GM12878 (cell line): Measurements from ENCODE around the gene FGGY. TPM values are rescaled to one million over a fixed set of nuclear protein-coding genes. Genes with fewer than 3 reads are reported as not detected.

ENCODE experiments used
- ATAC-seq: fragments of 200-7000 bp; cut with Tn5 transposase; 3 replicates; pipeline ENCODE4 v1.9.1; 2020; ENCODE audit warnings: mild to moderate bottlenecking, moderate library complexity
- BruUV-seq: library from RNA; stranded (reverse); fragments of 400-500 nt; replicated peaks from 2 replicates; lab custom pipeline; 2021; lab: Mats Ljungman, UMichigan
- CTCF ChIA-PET: fragments of 300-600 bp; sonication (Branson Sonifier 250); formaldehyde crosslinking; extraction: SDS; loops from one replicate; lab custom pipeline; 2021; ENCODE audit warnings: inconsistent platforms; lab: Yijun Ruan, JAX
- POLR2A ChIA-PET: fragments of 350-600 bp; formaldehyde crosslinking; extraction: SDS; loops from one replicate; lab custom pipeline; 2021; ENCODE audit warnings: inconsistent platforms; lab: Charles Lee
- RAD21 ChIA-PET: fragments of 300-600 bp; sonication (Branson Sonifier 250); formaldehyde crosslinking; loops from one replicate; lab custom pipeline; 2023; ENCODE audit warnings: antibody characterized with exemption; ENCODE audit not compliant: unreplicated experiment; lab: Charles Lee
- SMC1A ChIA-PET: fragments of 300-600 bp; sonication (Branson Sonifier 250); formaldehyde crosslinking; loops from one replicate; lab custom pipeline; 2023; ENCODE audit not compliant: unreplicated experiment, uncharacterized antibody; lab: Charles Lee
- DNase-seq: peaks from one replicate; pipeline ENCODE4 v3.0.0-alpha.2; 2011; ENCODE audit warnings: low read depth, low spot score
- FAIRE-seq: peaks from 3 replicates; lab custom pipeline; 2011; peaks lifted over from hg19 to GRCh38; lab: Jason Lieb, UNC
- H2AFZ ChIP-seq: 2 replicates; pipeline ENCODE4 v1.6.0; 2011; ENCODE audit warnings: low read depth, low read length, control low read depth; ENCODE audit not compliant: control insufficient read depth
- H3K27ac ChIP-seq: 2 replicates; pipeline ENCODE4 v1.5.1; 2011; ENCODE audit warnings: control low read depth; ENCODE audit not compliant: control insufficient read depth, insufficient read depth
- H3K27me3 ChIP-seq, 2 experiments: replicated peaks in 1 of 2; 2 replicates each; pipeline versions ENCODE4 v1.6.0 to v1.6.1; 2011; ENCODE audit warnings: low read length in 1 of 2; ENCODE audit not compliant: control insufficient read depth in 2 of 2, insufficient read depth in 2 of 2
- H3K36me3 ChIP-seq, 2 experiments: 2 replicates each; pipeline ENCODE4 v1.5.1; 2011; ENCODE audit warnings: low read length in 1 of 2; ENCODE audit not compliant: control insufficient read depth in 2 of 2, insufficient read depth in 2 of 2
- H3K4me1 ChIP-seq: 2 replicates; pipeline ENCODE4 v1.6.1; 2011; ENCODE audit warnings: mild to moderate bottlenecking, low read length, moderate library complexity, mixed read lengths; ENCODE audit not compliant: control insufficient read depth, insufficient read depth
- H3K4me2 ChIP-seq: 2 replicates; pipeline ENCODE4 v1.6.0; 2011; ENCODE audit warnings: control low read depth; ENCODE audit not compliant: control insufficient read depth, insufficient read depth
- H3K4me3 ChIP-seq: fragments of 200-600 bp; sonication (generic); 2 replicates; pipeline ENCODE4 v1.5.1; 2016
- H3K79me2 ChIP-seq: 2 replicates; pipeline ENCODE4 v1.6.0; 2011; ENCODE audit warnings: low read length; ENCODE audit not compliant: control insufficient read depth, insufficient read depth
- H3K9ac ChIP-seq: 2 replicates; pipeline ENCODE4 v1.8.0; 2011; ENCODE audit warnings: low read length, control low read depth, mixed read lengths; ENCODE audit not compliant: control insufficient read depth, insufficient read depth
- H3K9me3 ChIP-seq: replicated peaks from 3 replicates; pipeline ENCODE4 v1.5.1; 2011; ENCODE audit warnings: mild to moderate bottlenecking, low read length; ENCODE audit not compliant: control insufficient read depth, insufficient read depth
- H4K20me1 ChIP-seq: 2 replicates; pipeline ENCODE4 v1.6.0; 2011; ENCODE audit not compliant: control insufficient read depth, insufficient read depth
- BCL3 ChIP-seq: IDR thresholded peaks from 2 replicates; pipeline ENCODE4 v1.6.1; 2011; ENCODE audit warnings: borderline replicate concordance, low read depth, mild to moderate bottlenecking, moderate library complexity, low read length; ENCODE audit not compliant: insufficient read depth, poor library complexity, severe bottlenecking
- CHD4 ChIP-seq: fragments of 200-600 bp; sonication (generic); IDR thresholded peaks from 2 replicates; pipeline ENCODE4 v1.6.1; 2016; ENCODE audit warnings: mild to moderate bottlenecking
- DPF2 ChIP-seq: fragments of 450-650 bp; IDR thresholded peaks from 2 replicates; pipeline ENCODE4 v1.6.1; 2017; ENCODE audit warnings: mild to moderate bottlenecking
- ESRRA ChIP-seq: IDR thresholded peaks from 2 replicates; pipeline ENCODE4 v1.6.1; 2012; ENCODE audit warnings: mild to moderate bottlenecking, low read length, improper control_type of control experiment
- KLF5 ChIP-seq: fragments of 450-650 bp; IDR thresholded peaks from 2 replicates; pipeline ENCODE4 v1.6.1; 2014; ENCODE audit warnings: mild to moderate bottlenecking; ENCODE audit not compliant: partially characterized antibody
- PAX8 ChIP-seq: fragments of 450-650 bp; IDR thresholded peaks from 2 replicates; pipeline ENCODE4 v1.6.1; 2017; ENCODE audit warnings: mild to moderate bottlenecking, moderate library complexity
- POLR2A ChIP-seq: IDR thresholded peaks from 2 replicates; pipeline ENCODE4 v1.6.1; 2011; ENCODE audit warnings: low read depth, mild to moderate bottlenecking, low read length
- POU2F2 ChIP-seq: IDR thresholded peaks from 3 replicates; pipeline ENCODE4 v1.6.1; 2011; ENCODE audit warnings: low read depth, mild to moderate bottlenecking, low read length, borderline replicate concordance
- RAD51 ChIP-seq: fragments of 450-650 bp; IDR thresholded peaks from 2 replicates; pipeline ENCODE4 v1.6.1; 2016; ENCODE audit warnings: moderate library complexity, mild to moderate bottlenecking, inconsistent platforms
- SREBF2 ChIP-seq: IDR thresholded peaks from 2 replicates; pipeline ENCODE4 v1.6.1; 2012; ENCODE audit warnings: mild to moderate bottlenecking, low read length
- SRF ChIP-seq, 2 experiments: IDR thresholded peaks; 2 replicates each; pipeline ENCODE4 v1.6.1; 2011; ENCODE audit warnings: low read depth in 2 of 2, low read length in 2 of 2, mild to moderate bottlenecking in 1 of 2, moderate library complexity in 1 of 2
- TAF1 ChIP-seq: IDR thresholded peaks from 2 replicates; pipeline ENCODE4 v1.6.1; 2011; ENCODE audit warnings: mild to moderate bottlenecking, low read depth, low read length, borderline replicate concordance
- YY1 ChIP-seq: IDR thresholded peaks from 2 replicates; pipeline ENCODE4 v1.6.1; 2011; ENCODE audit warnings: low read depth, mild to moderate bottlenecking, low read length
- WGBS: methylation state at CpG from one replicate; pipeline ENCODE4 v1.1.6; 2016; ENCODE audit warnings: low lambda C conversion rate; ENCODE audit not compliant: insufficient replicate concordance, insufficient coverage; ENCODE audit errors: missing lambda C conversion rate; 5-methylcytosine and 5-hydroxymethylcytosine counted together
- in situ Hi-C: fragments of 300-500 bp; cut with MboI; formaldehyde crosslinking; loops from 9 replicates; pipeline ENCODE4 v1.14.3; 2018; ENCODE audit warnings: mixed read lengths
- intact Hi-C: fragments of 100-400 bp; cut with micrococcal nuclease; formaldehyde crosslinking; loops from one replicate; pipeline ENCODE4 v1.14.2; 2022; ENCODE audit not compliant: unreplicated experiment
- polyA plus RNA-seq, 11 experiments: library from polyadenylated mRNA; depleted of rRNA in 4 of 11; unstranded in 6 of 11; stranded (reverse) in 5 of 11; fragments of >200 nt; fragmentation: Nextera tagmentation in 4 of 11; fragmentation: Illumina TruSeq in 1 of 11; extraction: Ambion mirVana in 4 of 11; extraction: Trizol in 1 of 11; gene quantifications; 1 replicate in 1 of 11; 2 replicates in 10 of 11; pipeline versions ENCODE4 v1.2.1 to v1.2.3, GENCODE V29; 2011 to 2016; ENCODE audit warnings: inconsistent platforms in 2 of 11, missing spikeins in 2 of 11, low read depth in 1 of 11
- total RNA-seq, 4 experiments: library from RNA; depleted of rRNA in 3 of 4; stranded (reverse); fragments of >200 nt in 3 of 4; fragmentation: Illumina TruSeq in 1 of 4; extraction: Trizol in 1 of 4; gene quantifications; 2 replicates each; pipeline versions ENCODE4 v1.2.1 to v1.2.3, GENCODE V29; 2013 to 2021

Gene FGGY
- total and polyA plus RNA-seq, 10 of the 15 experiments (the other 5 are each of a cell fraction or from before 2014, with no cell fraction given), result 6.2 to 11.9 (median 7.5) TPM

GRCh38 chr1:59497616-59498015 lies 200.7 kb downstream of the FGGY start:
- Histone ChIP-seq H4K20me1 (no peaks in the 10 kb centered on the region), H3K27me3 (no peaks in the 10 kb centered on the region), H2AFZ (no peak overlapping the region), H3K9ac (no peak overlapping the region), H3K9me3 (no peaks in the 10 kb centered on the region), H3K27ac (no peak overlapping the region), H3K36me3 (no peaks in the 10 kb centered on the region), H3K79me2 (no peaks in the 10 kb centered on the region), H3K4me2 (no peak overlapping the region), H3K4me1 (no peaks in the 10 kb centered on the region), H3K4me3 (no peak overlapping the region)
- no peak for DNase-seq
- intact Hi-C loops (no loop called here), in situ Hi-C loops (no loop called here)
- ATAC-seq, result no peak
- SMC1A ChIA-PET, result no interaction called here
- FAIRE-seq, result no peak
- RAD21 ChIA-PET, result no interaction called here
- TF ChIP-seq DPF2, result no peak
- TF ChIP-seq PAX8, result no peak
- no peak for TF ChIP-seq KLF5
- TF ChIP-seq POLR2A, result no peak
- no peak for TF ChIP-seq SRF (IDR thresholded peaks at IDR 0.05; ENCODE audit: low read depth in 2 of 2, low read length in 2 of 2)
- TF ChIP-seq CHD4, result no peak
- TF ChIP-seq POU2F2, result no peak
- TF ChIP-seq RAD51, result no peak
- TF ChIP-seq BCL3, result no peak
- no peak for TF ChIP-seq ESRRA
- TF ChIP-seq YY1, result no peak
- no peak for TF ChIP-seq SREBF2
- TF ChIP-seq TAF1, result no peak
- no TSS peak for BruUV-seq
- POLR2A ChIA-PET, result no interaction called here
- CTCF ChIA-PET, result no interaction called here
- WGBS, result 52% methylated on average over 7 of the region's 7 CpGs
